Effector memory CD8-positive, alpha-beta T cell (primary cell): ENCODE results near the gene HLA-E.
"Not testable (repeated sequence)": the region's sequence is repeated elsewhere in the genome, so short reads cannot be mapped to it uniquely, and the experiment has no call there.

ENCODE experiments used
- ATAC-seq: fragments of 150-1000 bp; cut with Tn5 transposase; replicated peaks from 2 replicates; pipeline ENCODE4 v1.10.0; 2021; ENCODE audit warnings: mild to moderate bottlenecking, moderate library complexity
- DNase-seq, 3 experiments: peaks; one replicate each; pipeline ENCODE4 v3.0.0; 2021
- H3K27ac Mint-ChIP-seq, 2 donors: one replicate each; pipeline ENCODE4 v1.8.0; 2022; ENCODE audit warnings: mild to moderate bottlenecking in 2 of 2, mixed read lengths in 2 of 2, moderate library complexity in 2 of 2
- H3K27me3 Mint-ChIP-seq, 2 donors: one replicate each; pipeline ENCODE4 v1.8.0; 2022; ENCODE audit warnings: mixed read lengths in 2 of 2
- H3K36me3 Mint-ChIP-seq: one replicate; pipeline ENCODE4 v1.8.0; 2022; ENCODE audit warnings: mild to moderate bottlenecking, moderate library complexity, mixed read lengths; ENCODE audit not compliant: insufficient read depth
- H3K4me1 Mint-ChIP-seq, 2 donors: one replicate each; pipeline ENCODE4 v1.8.0; 2022; ENCODE audit warnings: low read depth in 2 of 2, mixed read lengths in 2 of 2
- H3K4me3 Mint-ChIP-seq, 2 donors: one replicate each; pipeline ENCODE4 v1.8.0; 2022; ENCODE audit warnings: mild to moderate bottlenecking in 2 of 2, mixed read lengths in 2 of 2, moderate library complexity in 2 of 2
- H3K9me3 Mint-ChIP-seq, 2 donors: one replicate each; pipeline ENCODE4 v1.8.0; 2022; ENCODE audit warnings: mixed read lengths in 2 of 2

HLA-E gene

GRCh38 chr6:30500421-30501355, 11.4 kb downstream of the HLA-E start:
- no peaks in the 10 kb centered on the region for H3K9me3 Mint-ChIP-seq
- no peaks in the 10 kb centered on the region for H3K27me3 Mint-ChIP-seq
- peaks cover 10 to 23% of the 10 kb centered on the region in 2 donors for H3K4me1 Mint-ChIP-seq
- no peak overlapping the region for H3K27ac Mint-ChIP-seq
- DNase-seq = no peak
- ATAC-seq = no peak
- H3K4me3 Mint-ChIP-seq = peak overlapping the region; percentile 35 to 50
- H3K36me3 Mint-ChIP-seq = peaks cover 10% of the 10 kb centered on the region

- Mint-ChIP-seq H3K27me3 (no peaks in the 10 kb centered on the region), H3K9me3 (no peaks in the 10 kb centered on the region), H3K4me3 (peak overlapping the region; percentile 61 to 69), H3K27ac (peak overlapping the region; percentile 69 to 75), H3K36me3 (peaks cover 9% of the 10 kb centered on the region), H3K4me1 (peaks cover 33 to 52% of the 10 kb centered on the region in 2 donors)
- DNase-seq = no peak
- ATAC-seq = no peak
These were observed 18.8 kb downstream of the HLA-E start for GRCh38 chr6:30507849-30508827.

- ATAC-seq (peak; percentile 92), DNase-seq (peak in 1 of 3 experiments; percentile 42)
- peak overlapping the region; percentile 61 to 69 for H3K4me3 Mint-ChIP-seq
- H3K27me3 Mint-ChIP-seq = no peaks in the 10 kb centered on the region
- H3K36me3 Mint-ChIP-seq = peaks cover 9% of the 10 kb centered on the region
- peaks cover 34 to 52% of the 10 kb centered on the region in 2 donors for H3K4me1 Mint-ChIP-seq
- no peaks in the 10 kb centered on the region for H3K9me3 Mint-ChIP-seq
- H3K27ac Mint-ChIP-seq = peak overlapping the region; percentile 20 to 60
These were observed 19.8 kb downstream of the HLA-E start for GRCh38 chr6:30508890-30509736.

- Mint-ChIP-seq H3K27me3 (no peaks in the 10 kb centered on the region), H3K4me3 (peak overlapping the region in 1 of 2 donors; percentile 31), H3K27ac (peak overlapping the region in 1 of 2 donors; percentile 58), H3K4me1 (peaks cover 44 to 62% of the 10 kb centered on the region in 2 donors), H3K36me3 (peaks cover 12% of the 10 kb centered on the region), H3K9me3 (no peaks in the 10 kb centered on the region)
- DNase-seq (no peak), ATAC-seq (no peak)
These were observed 21.3 kb downstream of the HLA-E start for GRCh38 chr6:30510419-30511168.

GRCh38 chr6:30511169-30511546, 21.8 kb downstream of the HLA-E start:
- ATAC-seq (no peak), DNase-seq (no peak)
- Mint-ChIP-seq H3K9me3 (no peaks in the 10 kb centered on the region), H3K36me3 (peaks cover 18% of the 10 kb centered on the region), H3K27ac (peak overlapping the region in 1 of 2 donors; percentile 58), H3K4me1 (peaks cover 48 to 66% of the 10 kb centered on the region in 2 donors), H3K4me3 (peak overlapping the region in 1 of 2 donors; percentile 31), H3K27me3 (no peaks in the 10 kb centered on the region)

GRCh38 chr6:30513451-30513850, 24.1 kb downstream of the HLA-E start:
- Mint-ChIP-seq H3K9me3 (no peaks in the 10 kb centered on the region), H3K27me3 (no peaks in the 10 kb centered on the region), H3K27ac (no peak overlapping the region), H3K36me3 (peaks cover 31% of the 10 kb centered on the region), H3K4me1 (peaks cover 40 to 57% of the 10 kb centered on the region in 2 donors), H3K4me3 (no peak overlapping the region)
- ATAC-seq (no peak), DNase-seq (no peak)

GRCh38 chr6:30515106-30515505, 25.8 kb downstream of the HLA-E start:
- Mint-ChIP-seq H3K36me3 (peaks cover 29% of the 10 kb centered on the region), H3K4me3 (peak overlapping the region; percentile 75 to 81), H3K9me3 (no peaks in the 10 kb centered on the region), H3K27ac (peak overlapping the region; percentile 94 to 98), H3K27me3 (no peaks in the 10 kb centered on the region), H3K4me1 (peaks cover 35 to 43% of the 10 kb centered on the region in 2 donors)
- ATAC-seq (no peak), DNase-seq (no peak)

- Mint-ChIP-seq H3K27me3 (no peaks in the 10 kb centered on the region), H3K27ac (peak overlapping the region; percentile 94 to 98), H3K9me3 (no peaks in the 10 kb centered on the region), H3K4me3 (peak overlapping the region; percentile 75 to 81), H3K4me1 (peaks cover 29 to 36% of the 10 kb centered on the region in 2 donors), H3K36me3 (peaks cover 29% of the 10 kb centered on the region)
- ATAC-seq = peak; percentile 88
- DNase-seq = peak; percentile 83 to 86 (median 84)
These were observed 26.8 kb downstream of the HLA-E start for GRCh38 chr6:30515944-30516753.

GRCh38 chr6:30516754-30517076, 27.4 kb downstream of the HLA-E start:
- peak overlapping the region; percentile 94 to 98 for H3K27ac Mint-ChIP-seq
- not testable (repeated sequence) for H3K9me3 Mint-ChIP-seq, DNase-seq, ATAC-seq, H3K27me3 Mint-ChIP-seq
- H3K4me1 Mint-ChIP-seq = peaks cover 26 to 31% of the 10 kb centered on the region in 2 donors
- H3K4me3 Mint-ChIP-seq = peak overlapping the region; percentile 75 to 81
- H3K36me3 Mint-ChIP-seq = peaks cover 29% of the 10 kb centered on the region

- DNase-seq, H3K27me3 Mint-ChIP-seq, H3K9me3 Mint-ChIP-seq, ATAC-seq: not testable (repeated sequence)
- Mint-ChIP-seq H3K4me3 (peak overlapping the region in 1 of 2 donors; percentile 33), H3K4me1 (peaks cover 21 to 23% of the 10 kb centered on the region in 2 donors), H3K36me3 (peaks cover 29% of the 10 kb centered on the region), H3K27ac (peak overlapping the region in 1 of 2 donors; percentile 98)
These were observed 28.6 kb downstream of the HLA-E start for GRCh38 chr6:30517767-30518504.
